NOMO-1 (cell line): ENCODE results near the gene LAMA4.

Experiments
- DNase-seq, 2 experiments: peaks; one replicate each; lab custom pipeline; 2025; ENCODE audit not compliant: unreplicated experiment in 2 of 2; lab: John Stamatoyannopoulos, UW

LAMA4 gene

GRCh38 chr6:112100561-112100960 lies 153.8 kb downstream of the LAMA4 start:
- DNase-seq: no peak

GRCh38 chr6:112096901-112097300 lies 157.5 kb downstream of the LAMA4 start:
- no peak for DNase-seq

GRCh38 chr6:112087916-112088315 lies 166.5 kb downstream of the LAMA4 start:
- no peak for DNase-seq

- peak; percentile 94 to 95 for DNase-seq
Observed at GRCh38 chr6:112087136-112087911, 167.0 kb downstream of the LAMA4 start, which contains the start of the genes FAM229B and TUBE1. Gene FAM229B, plus strand, starts transcription at chr6:112087591. Its CDS starts 11,693 bp downstream, at chr6:112099284. Gene TUBE1, minus strand, starts transcription at chr6:112087482. Its CDS starts 48 bp downstream, at chr6:112087434.

GRCh38 chr6:112086744-112087135 lies 167.6 kb downstream of the LAMA4 start:
- peak; percentile 40 to 50 for DNase-seq

GRCh38 chr6:112085286-112086065 lies 168.9 kb downstream of the LAMA4 start:
- DNase-seq: no peak

GRCh38 chr6:112081569-112081968 lies 172.8 kb downstream of the LAMA4 start:
- no peak for DNase-seq

- DNase-seq: no peak
Observed at GRCh38 chr6:112066606-112067005, 187.8 kb downstream of the LAMA4 start.

- DNase-seq: no peak
Observed at GRCh38 chr6:112065426-112065986, 188.9 kb downstream of the LAMA4 start.

- DNase-seq: no peak
Observed at GRCh38 chr6:112062966-112063365, 191.4 kb downstream of the LAMA4 start.

GRCh38 chr6:112061605-112062004 lies 192.8 kb downstream of the LAMA4 start:
- no peak for DNase-seq
